ENCODE data around the gene CTSV.
"Not testable (repeated sequence)": the region's sequence is repeated elsewhere in the genome, so short reads cannot be mapped to it uniquely, and the experiment has no call there.

Gene CTSV

GRCh38 chr9:97038611-97039513, at the start of gene CTSV:
Gene CTSV (minus strand): TSS chr9:97039142. CDS start chr9:97038043, 1,099 bp downstream.
- peak within 1 kb of the TSS; percentile 82 for H3K4me3 Mint-ChIP-seq
- H3K4me1 Mint-ChIP-seq (ENCODE audit: low read depth): peaks cover 7% of the 10 kb centered on the region
- H3K27me3 Mint-ChIP-seq: peaks cover 61% of the 10 kb centered on the region
- H3K9me3 Mint-ChIP-seq: no peaks in the 10 kb centered on the region
- no peaks in the 10 kb centered on the region for H3K36me3 Mint-ChIP-seq (ENCODE audit: low read depth)
- no peak within 1 kb of the TSS for H3K27ac Mint-ChIP-seq

GRCh38 chr9:97087668-97088215, 48.8 kb upstream of the CTSV start:
- not testable (repeated sequence) for H3K4me3 Mint-ChIP-seq; H3K27ac Mint-ChIP-seq; H3K9me3 Mint-ChIP-seq; H3K4me1 Mint-ChIP-seq (ENCODE audit: low read depth); H3K36me3 Mint-ChIP-seq (ENCODE audit: low read depth)
- peaks cover 68% of the 10 kb centered on the region for H3K27me3 Mint-ChIP-seq

GRCh38 chr9:97084562-97084991, 45.6 kb upstream of the CTSV start:
- H3K9me3 Mint-ChIP-seq; H3K36me3 Mint-ChIP-seq (ENCODE audit: low read depth); H3K4me3 Mint-ChIP-seq; H3K27ac Mint-ChIP-seq; H3K4me1 Mint-ChIP-seq (ENCODE audit: low read depth): not testable (repeated sequence)
- H3K27me3 Mint-ChIP-seq: peaks cover 67% of the 10 kb centered on the region

- Mint-ChIP-seq H3K4me3 (no peak overlapping the region), H3K36me3 (ENCODE audit: low read depth) (no peaks in the 10 kb centered on the region), H3K9me3 (no peaks in the 10 kb centered on the region), H3K27ac (no peak overlapping the region), H3K4me1 (ENCODE audit: low read depth) (no peaks in the 10 kb centered on the region), H3K27me3 (peaks cover 67% of the 10 kb centered on the region)
These were observed 39.4 kb upstream of the CTSV start for GRCh38 chr9:97078362-97078761.

GRCh38 chr9:97077452-97078295, 38.7 kb upstream of the CTSV start:
- H3K36me3 Mint-ChIP-seq (ENCODE audit: low read depth): no peaks in the 10 kb centered on the region
- no peak overlapping the region for H3K4me3 Mint-ChIP-seq
- no peaks in the 10 kb centered on the region for H3K4me1 Mint-ChIP-seq (ENCODE audit: low read depth)
- H3K9me3 Mint-ChIP-seq: no peaks in the 10 kb centered on the region
- H3K27me3 Mint-ChIP-seq: peaks cover 68% of the 10 kb centered on the region
- no peak overlapping the region for H3K27ac Mint-ChIP-seq

- H3K36me3 Mint-ChIP-seq (ENCODE audit: low read depth); H3K9me3 Mint-ChIP-seq; H3K4me1 Mint-ChIP-seq (ENCODE audit: low read depth); H3K4me3 Mint-ChIP-seq; H3K27ac Mint-ChIP-seq: not testable (repeated sequence)
- H3K27me3 Mint-ChIP-seq: peaks cover 65% of the 10 kb centered on the region
These were observed 37.9 kb upstream of the CTSV start for GRCh38 chr9:97076731-97077451.

GRCh38 chr9:97076238-97076637, 37.3 kb upstream of the CTSV start:
- Mint-ChIP-seq H3K36me3 (ENCODE audit: low read depth) (no peaks in the 10 kb centered on the region), H3K4me3 (no peak overlapping the region), H3K4me1 (ENCODE audit: low read depth) (no peaks in the 10 kb centered on the region), H3K27ac (no peak overlapping the region), H3K9me3 (no peaks in the 10 kb centered on the region), H3K27me3 (peaks cover 65% of the 10 kb centered on the region)

GRCh38 chr9:97075289-97075985, 36.5 kb upstream of the CTSV start:
- Mint-ChIP-seq H3K27me3 (peaks cover 64% of the 10 kb centered on the region), H3K4me1 (ENCODE audit: low read depth) (no peaks in the 10 kb centered on the region), H3K27ac (no peak overlapping the region), H3K9me3 (no peaks in the 10 kb centered on the region), H3K4me3 (no peak overlapping the region), H3K36me3 (ENCODE audit: low read depth) (no peaks in the 10 kb centered on the region)

GRCh38 chr9:97073506-97073905, 34.6 kb upstream of the CTSV start:
- H3K4me3 Mint-ChIP-seq: no peak overlapping the region
- no peak overlapping the region for H3K27ac Mint-ChIP-seq
- peaks cover 51% of the 10 kb centered on the region for H3K27me3 Mint-ChIP-seq
- no peaks in the 10 kb centered on the region for H3K4me1 Mint-ChIP-seq (ENCODE audit: low read depth)
- H3K9me3 Mint-ChIP-seq: no peaks in the 10 kb centered on the region
- no peaks in the 10 kb centered on the region for H3K36me3 Mint-ChIP-seq (ENCODE audit: low read depth)

- H3K27ac Mint-ChIP-seq: no peak overlapping the region
- peaks cover 52% of the 10 kb centered on the region for H3K27me3 Mint-ChIP-seq
- no peaks in the 10 kb centered on the region for H3K9me3 Mint-ChIP-seq
- no peaks in the 10 kb centered on the region for H3K4me1 Mint-ChIP-seq (ENCODE audit: low read depth)
- no peaks in the 10 kb centered on the region for H3K36me3 Mint-ChIP-seq (ENCODE audit: low read depth)
- H3K4me3 Mint-ChIP-seq: no peak overlapping the region
These were observed 33.4 kb upstream of the CTSV start for GRCh38 chr9:97072285-97072776.

- H3K27me3 Mint-ChIP-seq: peaks cover 51% of the 10 kb centered on the region
- not testable (repeated sequence) for H3K36me3 Mint-ChIP-seq (ENCODE audit: low read depth); H3K27ac Mint-ChIP-seq; H3K9me3 Mint-ChIP-seq; H3K4me3 Mint-ChIP-seq; H3K4me1 Mint-ChIP-seq (ENCODE audit: low read depth)
These were observed 31.4 kb upstream of the CTSV start for GRCh38 chr9:97070325-97070724.

GRCh38 chr9:97067490-97067889, 28.5 kb upstream of the CTSV start:
- H3K4me1 Mint-ChIP-seq (ENCODE audit: low read depth): peaks cover 5% of the 10 kb centered on the region
- H3K9me3 Mint-ChIP-seq: peaks cover 7% of the 10 kb centered on the region
- H3K27ac Mint-ChIP-seq: no peak overlapping the region
- no peak overlapping the region for H3K4me3 Mint-ChIP-seq
- H3K27me3 Mint-ChIP-seq: peaks cover 29% of the 10 kb centered on the region
- H3K36me3 Mint-ChIP-seq (ENCODE audit: low read depth): peaks cover 3% of the 10 kb centered on the region

- Mint-ChIP-seq H3K36me3 (ENCODE audit: low read depth) (peaks cover 3% of the 10 kb centered on the region), H3K27me3 (peaks cover 35% of the 10 kb centered on the region), H3K27ac (no peak overlapping the region), H3K4me3 (no peak overlapping the region), H3K9me3 (peaks cover 7% of the 10 kb centered on the region), H3K4me1 (ENCODE audit: low read depth) (peaks cover 12% of the 10 kb centered on the region)
These were observed 25.2 kb upstream of the CTSV start for GRCh38 chr9:97064176-97064575.

GRCh38 chr9:97060796-97061195, 21.9 kb upstream of the CTSV start:
- Mint-ChIP-seq H3K27me3 (peaks cover 25% of the 10 kb centered on the region), H3K36me3 (ENCODE audit: low read depth) (peaks cover 3% of the 10 kb centered on the region), H3K9me3 (no peaks in the 10 kb centered on the region), H3K27ac (no peak overlapping the region), H3K4me3 (no peak overlapping the region), H3K4me1 (ENCODE audit: low read depth) (peaks cover 12% of the 10 kb centered on the region)

All from stimulated activated naive CD8-positive, alpha-beta T cell treated with anti-CD3 and anti-CD28 coated beads, Interleukin-15, Interleukin-2, amounts not matched to agents 100 ng/mL and 50 ng/mL, for 24 hours (primary cell).